ENCODE results near the gene FAM13A.

GRCh38 chr4:89055157-89056080 lies 1.6 kb downstream of the FAM13A start:
- TF ChIP-seq ZNF239 (tag by site-specific recombination; IDR thresholded peaks at IDR 0.05) (no peak), CTCF (tag by site-specific recombination; IDR thresholded peaks at IDR 0.05) (no peak), ZSCAN18 (tag by site-specific recombination; IDR thresholded peaks at IDR 0.05) (no peak), ZNF558 (tag by site-specific recombination; IDR thresholded peaks at IDR 0.05) (no peak), YY1 (tag by site-specific recombination; IDR thresholded peaks at IDR 0.05) (no peak)
